Measurements from ENCODE around the gene NR2C1.
"Not testable (repeated sequence)": the region's sequence is repeated elsewhere in the genome, so short reads cannot be mapped to it uniquely, and the experiment has no call there.

The NR2C1 gene

DNA sequence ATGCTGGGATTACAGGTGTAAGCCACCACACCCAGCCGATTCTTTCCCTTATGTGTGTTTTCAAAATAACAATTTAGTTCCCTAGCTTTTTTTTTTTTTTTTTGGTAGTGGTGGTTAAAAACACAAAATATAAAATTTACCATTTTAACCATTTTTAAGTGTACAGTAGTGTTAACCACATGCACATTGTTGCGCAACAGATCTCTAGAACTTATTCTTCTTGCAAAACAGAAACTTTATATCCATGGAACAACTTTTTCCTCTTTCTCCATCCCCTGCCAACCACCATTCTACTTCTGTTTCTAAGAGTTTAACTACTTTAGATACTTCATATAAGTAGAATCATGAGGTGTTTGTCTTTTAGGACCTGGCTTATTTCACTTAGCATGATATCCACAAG is 68.8 kb downstream of the NR2C1 start:
- in situ Hi-C loops (cut with HindIII; ENCODE audit: low sequenced_read_pairs): no loop called here

GRCh38 chr12:95003921-95004272 is 69.5 kb downstream of the NR2C1 start:
- in situ Hi-C loops (cut with HindIII; ENCODE audit: low sequenced_read_pairs): no loop called here

- in situ Hi-C loops (cut with HindIII; ENCODE audit: low sequenced_read_pairs): no loop called here
Measured at GRCh38 chr12:95003213-95003920, 70.1 kb downstream of the NR2C1 start, which contains the start of gene NDUFA12. Gene NDUFA12 (minus strand): TSS chr12:95003697. CDS start chr12:95003680, 17 bp downstream.

- in situ Hi-C loops (cut with HindIII; ENCODE audit: low sequenced_read_pairs): no loop called here
Measured at GRCh38 chr12:95002754-95003153, 70.7 kb downstream of the NR2C1 start.

GRCh38 chr12:94998326-94998725 is 75.1 kb downstream of the NR2C1 start:
- in situ Hi-C loops (cut with HindIII; ENCODE audit: low sequenced_read_pairs): no loop called here

- in situ Hi-C loops (cut with HindIII; ENCODE audit: low sequenced_read_pairs): no loop called here
Measured at GRCh38 chr12:94997726-94998125, 75.7 kb downstream of the NR2C1 start.

DNA sequence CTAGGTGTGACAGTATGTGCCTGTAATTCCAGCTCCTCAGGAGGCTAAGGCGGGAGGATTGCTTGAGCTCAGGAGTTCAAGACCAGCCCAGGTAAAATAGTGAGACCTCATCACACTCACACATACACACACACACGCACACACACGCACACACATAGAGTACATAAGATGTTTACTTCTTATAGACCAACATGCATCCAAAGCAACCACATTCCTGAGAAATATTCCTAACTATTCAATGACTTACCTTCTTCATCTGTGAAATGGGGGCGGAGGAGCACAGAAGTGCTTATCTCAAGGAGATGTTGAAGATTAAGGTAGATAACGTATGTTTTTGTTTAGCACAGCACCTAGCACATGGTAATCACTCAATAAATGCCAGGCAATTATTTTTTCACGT is 76.4 kb downstream of the NR2C1 start:
- in situ Hi-C loops (cut with HindIII; ENCODE audit: low sequenced_read_pairs): no loop called here

GRCh38 chr12:94994312-94994711 is 79.1 kb downstream of the NR2C1 start:
- in situ Hi-C loops (cut with HindIII; ENCODE audit: low sequenced_read_pairs): no loop called here

GRCh38 chr12:94993855-94994254 is 79.6 kb downstream of the NR2C1 start:
- in situ Hi-C loops (cut with HindIII; ENCODE audit: low sequenced_read_pairs): not testable (repeated sequence)

- in situ Hi-C loops (cut with HindIII; ENCODE audit: low sequenced_read_pairs): no loop called here
Measured at GRCh38 chr12:94990222-94990621, 83.2 kb downstream of the NR2C1 start.

DNA sequence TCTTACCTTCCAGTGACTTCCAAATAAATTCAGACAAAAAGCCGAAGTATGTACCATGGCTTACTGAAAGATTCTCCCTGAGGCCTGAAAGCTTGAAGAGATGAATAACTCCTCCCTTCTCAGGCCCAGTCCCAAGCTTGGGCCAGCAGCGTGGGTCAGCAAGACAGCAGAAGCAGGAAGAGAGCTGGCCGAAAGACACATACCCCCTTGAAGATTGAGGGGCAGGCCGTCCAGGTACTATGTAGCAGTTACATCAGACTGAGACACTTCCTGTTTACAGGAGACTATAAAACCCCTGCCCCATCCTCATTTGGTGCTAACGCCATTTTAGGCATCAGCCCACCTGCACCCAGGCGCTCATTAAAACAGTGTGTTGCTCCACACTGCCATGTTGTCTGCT is 84.9 kb downstream of the NR2C1 start:
- in situ Hi-C loops (cut with HindIII; ENCODE audit: low sequenced_read_pairs): loop anchor here (5.0 kb wide), 1 partner anchor 84 kb away; the partner anchor contains the start of gene NR2C1

DNA sequence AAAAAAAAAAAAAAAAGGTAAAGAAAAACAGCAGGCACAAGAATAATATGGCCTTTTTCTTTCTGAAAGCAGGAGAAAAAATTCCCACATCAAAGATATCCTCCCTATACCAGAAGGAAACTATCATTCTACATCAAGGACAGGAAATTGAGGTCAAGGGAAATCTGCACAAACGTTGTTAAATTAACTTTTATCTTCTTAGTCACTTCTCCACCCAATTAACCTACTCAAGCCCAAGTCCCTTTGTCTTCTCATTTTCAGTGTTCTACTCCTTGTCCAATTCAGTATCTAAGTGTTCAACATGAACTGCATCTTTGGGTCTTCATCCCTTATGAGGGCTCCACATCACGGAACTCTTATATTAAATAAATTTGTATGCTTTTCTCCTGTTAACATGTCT is 85.6 kb downstream of the NR2C1 start:
- in situ Hi-C loops (cut with HindIII; ENCODE audit: low sequenced_read_pairs): loop anchor here (5.0 kb wide), 1 partner anchor 84 kb away; the partner anchor contains the start of gene NR2C1

GRCh38 chr12:94987076-94987669 is 86.2 kb downstream of the NR2C1 start:
- in situ Hi-C loops (cut with HindIII; ENCODE audit: low sequenced_read_pairs): loop anchor here (5.0 kb wide), 1 partner anchor 85 kb away; the partner anchor contains the start of gene NR2C1

- in situ Hi-C loops (cut with HindIII; ENCODE audit: low sequenced_read_pairs): loop anchor here (5.0 kb wide), 1 partner anchor 87 kb away; the partner anchor contains the start of gene NR2C1
Measured at GRCh38 chr12:94985099-94985498, 88.3 kb downstream of the NR2C1 start.

GRCh38 chr12:94983321-94983720 is 90.1 kb downstream of the NR2C1 start:
- in situ Hi-C loops (cut with HindIII; ENCODE audit: low sequenced_read_pairs): loop anchor here (5.0 kb wide), 1 partner anchor 46 kb away; no protein-coding TSS in a partner anchor

GRCh38 chr12:94982456-94982855 is 91.0 kb downstream of the NR2C1 start:
- in situ Hi-C loops (cut with HindIII; ENCODE audit: low sequenced_read_pairs): loop anchor here (5.0 kb wide), 1 partner anchor 45 kb away; no protein-coding TSS in a partner anchor

- in situ Hi-C loops (cut with HindIII; ENCODE audit: low sequenced_read_pairs): loop anchor here (5.0 kb wide), 1 partner anchor 43 kb away; no protein-coding TSS in a partner anchor
Measured at GRCh38 chr12:94980577-94980976, 92.8 kb downstream of the NR2C1 start.

DNA sequence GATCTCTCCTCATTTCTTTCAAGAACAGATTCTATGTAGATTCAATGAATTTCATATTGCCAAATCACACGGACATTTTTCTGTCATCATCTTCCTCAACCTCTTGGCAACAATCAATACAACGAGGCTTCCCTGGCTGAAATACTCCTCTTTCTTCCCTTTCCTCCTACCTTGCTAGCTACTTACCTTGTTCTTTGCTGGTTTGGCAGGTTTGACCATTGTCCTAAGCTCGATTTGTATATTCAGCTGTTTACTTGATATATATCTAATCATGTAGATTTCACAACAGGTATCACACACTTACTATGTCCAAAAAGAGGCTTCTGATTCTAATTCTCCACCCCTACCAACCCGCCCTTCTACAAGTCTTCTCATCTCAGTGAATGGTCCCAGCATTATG is 93.5 kb downstream of the NR2C1 start:
- in situ Hi-C loops (cut with HindIII; ENCODE audit: low sequenced_read_pairs): loop anchor here (5.0 kb wide), 1 partner anchor 43 kb away; no protein-coding TSS in a partner anchor

DNA sequence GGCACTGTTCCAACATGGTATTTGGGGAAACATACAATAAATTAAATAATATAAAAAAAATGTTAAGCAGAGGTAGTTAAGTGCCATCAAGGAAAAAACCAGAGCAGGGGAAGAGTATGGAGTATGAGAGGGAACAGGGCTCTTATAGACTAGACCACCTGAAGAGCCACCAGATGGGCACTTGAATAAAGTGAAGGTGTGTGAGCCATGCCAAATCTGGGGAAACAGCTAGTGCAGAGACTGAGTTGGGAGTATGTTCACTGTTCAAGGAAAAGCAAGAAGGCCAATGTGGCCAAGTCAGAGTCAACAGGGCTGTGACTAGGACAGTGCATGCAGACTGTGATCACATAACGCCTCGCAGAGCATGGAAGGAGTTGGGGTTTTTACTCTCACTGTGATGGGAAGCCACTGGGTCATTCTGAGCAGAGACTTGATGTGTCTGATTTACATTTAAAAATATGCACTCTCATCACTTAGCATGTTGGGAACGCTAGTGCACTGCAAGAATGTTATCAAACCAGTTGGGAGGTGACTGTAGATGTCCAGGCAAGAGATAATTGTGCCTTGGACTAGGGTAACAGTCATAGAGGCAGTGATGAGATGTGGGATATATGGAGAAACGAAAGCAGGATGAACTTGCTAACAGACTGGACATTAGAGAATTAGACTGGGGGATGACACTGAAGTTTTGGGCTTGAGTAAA is 95.5 kb downstream of the NR2C1 start:
- in situ Hi-C loops (cut with HindIII; ENCODE audit: low sequenced_read_pairs): no loop called here

GRCh38 chr12:94973221-94973620 is 100.2 kb downstream of the NR2C1 start:
- in situ Hi-C loops (cut with HindIII; ENCODE audit: low sequenced_read_pairs): no loop called here

DNA sequence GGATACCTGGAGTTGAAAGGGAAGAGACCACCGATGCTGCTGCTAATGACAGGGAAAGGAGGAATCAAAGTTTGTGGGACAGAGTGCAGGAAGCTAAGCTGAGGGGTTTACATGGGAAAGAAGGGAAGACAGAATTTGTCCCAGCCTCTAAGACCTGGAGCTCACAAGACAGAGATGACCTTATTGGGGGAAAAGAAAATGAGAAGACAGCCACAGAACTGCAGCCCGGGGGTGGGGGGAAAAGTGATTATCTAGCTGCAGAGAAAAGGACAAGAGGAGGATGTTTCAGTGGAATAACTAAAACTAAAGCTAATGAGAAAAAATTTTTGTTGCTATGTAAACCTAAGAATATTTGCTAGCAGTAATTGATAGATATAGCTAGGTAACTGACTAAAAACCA is 100.6 kb downstream of the NR2C1 start:
- in situ Hi-C loops (cut with HindIII; ENCODE audit: low sequenced_read_pairs): no loop called here

Data from endothelial cell of hepatic sinusoid (primary cell).